ENCODE data around the gene PUSL1. TPM values are rescaled to one million over a fixed set of nuclear protein-coding genes. Genes with fewer than 3 reads are reported as not detected.
A peak's percentile ranks its signal among the peaks of the same experiment; 100 is the strongest.

Gene PUSL1
- total and polyA plus RNA-seq, 2 of the 13 experiments (the other 11 are each of a cell fraction or from before 2014, with no cell fraction given) = 8.3 to 22.2 TPM

DNA sequence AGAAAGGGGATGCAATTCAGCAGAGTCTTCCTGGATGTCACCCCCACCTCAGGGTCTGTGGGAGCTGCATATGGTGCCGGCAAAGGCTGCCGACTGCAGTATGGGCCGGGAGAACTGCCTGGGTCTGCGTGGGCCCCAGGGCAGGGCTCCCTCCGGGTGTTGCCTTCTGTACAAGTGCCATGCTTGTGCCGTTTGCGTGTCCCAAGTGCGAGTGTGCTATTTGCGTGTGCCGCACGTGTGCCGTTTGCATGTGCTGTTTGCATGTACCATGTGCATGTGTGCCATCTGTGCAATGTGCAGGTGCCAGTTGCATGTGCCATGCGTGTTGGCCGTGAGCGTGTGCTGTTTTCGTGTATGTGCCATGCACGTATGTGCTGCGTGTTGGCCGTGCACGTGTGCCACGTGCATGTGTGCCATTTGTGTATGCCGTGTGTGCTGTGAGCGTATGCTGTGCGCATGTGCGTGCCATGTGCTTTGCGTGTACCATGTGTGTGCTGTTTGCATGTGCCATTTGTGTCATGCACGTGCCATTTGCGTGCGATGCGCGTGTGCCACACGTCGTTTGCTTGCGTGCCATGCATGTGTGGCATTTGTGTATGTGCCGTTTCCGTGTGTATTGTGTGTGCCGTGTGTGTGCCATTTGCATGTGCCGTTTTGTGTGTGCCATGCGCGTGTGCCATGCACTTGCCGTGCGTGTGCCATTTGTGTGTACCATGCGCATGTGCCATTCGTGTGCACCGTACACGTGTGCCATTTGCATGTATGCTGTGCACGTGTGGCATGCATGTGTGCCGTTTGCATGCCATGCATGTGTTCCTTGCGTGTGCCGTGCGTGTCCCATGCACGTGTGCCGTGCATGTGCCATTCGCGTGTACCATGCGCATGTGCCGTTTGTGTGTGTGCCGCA, 21.2 kb downstream of the PUSL1 start:
- Histone ChIP-seq H3K27ac (ENCODE audit: extremely low read length, insufficient read depth, low read length) (no peak overlapping the region), H3K4me3 (replicated peaks in 1 of 3; ENCODE audit: insufficient read depth in 1 of 3, low read depth in 2 of 3, low read length in 3 of 3) (no peak overlapping the region), H3K4me1 (ENCODE audit: insufficient read depth, low read length) (peaks cover 36% of the 10 kb centered on the region), H4K20me1 (ENCODE audit: insufficient read depth, low read length) (0 out of 2 replicates have a peak, but pooled peaks cover under 1% of the 10 kb centered on the region), H3K4me2 (ENCODE audit: low read depth, low read length) (peak overlapping the region; percentile 87; the same call in 1 of the 2 replicates), H3K9ac (ENCODE audit: insufficient read depth, low read depth, low read length) (no peak overlapping the region), H2AFZ (ENCODE audit: low read length) (no peak overlapping the region), H3K9me3 (ENCODE audit: low read length) (no peaks in the 10 kb centered on the region), H3K79me2 (ENCODE audit: insufficient read depth, low read length) (peaks cover 15% of the 10 kb centered on the region), H3K36me3 (replicated peaks in 1 of 2; ENCODE audit: control insufficient read depth in 1 of 2, insufficient read depth in 2 of 2, low read length in 2 of 2) (peaks cover 0 to 3% of the 10 kb centered on the region in 2 experiments; a peak in 1 of 5 replicates), H3K27me3 (ENCODE audit: control insufficient read depth in 1 of 2, insufficient read depth in 2 of 2, low read length in 2 of 2) (0 out of 5 replicates have a peak, but pooled peaks cover 0 to 4% of the 10 kb centered on the region in 2 experiments)
- no TSS peak for BruUV-seq (replicated peaks)
- FAIRE-seq = no peak
- WGBS (ENCODE audit: low lambda C conversion rate) = 95% methylated on average over 44 of the region's 58 CpGs
- in situ Hi-C loops (cut with HindIII; ENCODE audit: extremely low pct_ligation_motif_present, low pct_unique_long_range_greater_than_20kb) (no loop called here), intact Hi-C loops (cut with micrococcal nuclease; ENCODE audit: unreplicated experiment) (no loop called here)
- ChIA-PET CTCF (ENCODE audit: low intra/inter-chr PET ratio, low total read pairs) (no interaction called here), POLR2A (interaction anchor here (1.4 kb wide), 2 partner anchors 18 to 25 kb away, joined by 3 to 5 read pairs; no protein-coding TSS in a partner anchor)
- ATAC-seq = no peak
- DNase-seq (ENCODE audit: low spot score) = no peak
- TF ChIP-seq, protein P1, sequence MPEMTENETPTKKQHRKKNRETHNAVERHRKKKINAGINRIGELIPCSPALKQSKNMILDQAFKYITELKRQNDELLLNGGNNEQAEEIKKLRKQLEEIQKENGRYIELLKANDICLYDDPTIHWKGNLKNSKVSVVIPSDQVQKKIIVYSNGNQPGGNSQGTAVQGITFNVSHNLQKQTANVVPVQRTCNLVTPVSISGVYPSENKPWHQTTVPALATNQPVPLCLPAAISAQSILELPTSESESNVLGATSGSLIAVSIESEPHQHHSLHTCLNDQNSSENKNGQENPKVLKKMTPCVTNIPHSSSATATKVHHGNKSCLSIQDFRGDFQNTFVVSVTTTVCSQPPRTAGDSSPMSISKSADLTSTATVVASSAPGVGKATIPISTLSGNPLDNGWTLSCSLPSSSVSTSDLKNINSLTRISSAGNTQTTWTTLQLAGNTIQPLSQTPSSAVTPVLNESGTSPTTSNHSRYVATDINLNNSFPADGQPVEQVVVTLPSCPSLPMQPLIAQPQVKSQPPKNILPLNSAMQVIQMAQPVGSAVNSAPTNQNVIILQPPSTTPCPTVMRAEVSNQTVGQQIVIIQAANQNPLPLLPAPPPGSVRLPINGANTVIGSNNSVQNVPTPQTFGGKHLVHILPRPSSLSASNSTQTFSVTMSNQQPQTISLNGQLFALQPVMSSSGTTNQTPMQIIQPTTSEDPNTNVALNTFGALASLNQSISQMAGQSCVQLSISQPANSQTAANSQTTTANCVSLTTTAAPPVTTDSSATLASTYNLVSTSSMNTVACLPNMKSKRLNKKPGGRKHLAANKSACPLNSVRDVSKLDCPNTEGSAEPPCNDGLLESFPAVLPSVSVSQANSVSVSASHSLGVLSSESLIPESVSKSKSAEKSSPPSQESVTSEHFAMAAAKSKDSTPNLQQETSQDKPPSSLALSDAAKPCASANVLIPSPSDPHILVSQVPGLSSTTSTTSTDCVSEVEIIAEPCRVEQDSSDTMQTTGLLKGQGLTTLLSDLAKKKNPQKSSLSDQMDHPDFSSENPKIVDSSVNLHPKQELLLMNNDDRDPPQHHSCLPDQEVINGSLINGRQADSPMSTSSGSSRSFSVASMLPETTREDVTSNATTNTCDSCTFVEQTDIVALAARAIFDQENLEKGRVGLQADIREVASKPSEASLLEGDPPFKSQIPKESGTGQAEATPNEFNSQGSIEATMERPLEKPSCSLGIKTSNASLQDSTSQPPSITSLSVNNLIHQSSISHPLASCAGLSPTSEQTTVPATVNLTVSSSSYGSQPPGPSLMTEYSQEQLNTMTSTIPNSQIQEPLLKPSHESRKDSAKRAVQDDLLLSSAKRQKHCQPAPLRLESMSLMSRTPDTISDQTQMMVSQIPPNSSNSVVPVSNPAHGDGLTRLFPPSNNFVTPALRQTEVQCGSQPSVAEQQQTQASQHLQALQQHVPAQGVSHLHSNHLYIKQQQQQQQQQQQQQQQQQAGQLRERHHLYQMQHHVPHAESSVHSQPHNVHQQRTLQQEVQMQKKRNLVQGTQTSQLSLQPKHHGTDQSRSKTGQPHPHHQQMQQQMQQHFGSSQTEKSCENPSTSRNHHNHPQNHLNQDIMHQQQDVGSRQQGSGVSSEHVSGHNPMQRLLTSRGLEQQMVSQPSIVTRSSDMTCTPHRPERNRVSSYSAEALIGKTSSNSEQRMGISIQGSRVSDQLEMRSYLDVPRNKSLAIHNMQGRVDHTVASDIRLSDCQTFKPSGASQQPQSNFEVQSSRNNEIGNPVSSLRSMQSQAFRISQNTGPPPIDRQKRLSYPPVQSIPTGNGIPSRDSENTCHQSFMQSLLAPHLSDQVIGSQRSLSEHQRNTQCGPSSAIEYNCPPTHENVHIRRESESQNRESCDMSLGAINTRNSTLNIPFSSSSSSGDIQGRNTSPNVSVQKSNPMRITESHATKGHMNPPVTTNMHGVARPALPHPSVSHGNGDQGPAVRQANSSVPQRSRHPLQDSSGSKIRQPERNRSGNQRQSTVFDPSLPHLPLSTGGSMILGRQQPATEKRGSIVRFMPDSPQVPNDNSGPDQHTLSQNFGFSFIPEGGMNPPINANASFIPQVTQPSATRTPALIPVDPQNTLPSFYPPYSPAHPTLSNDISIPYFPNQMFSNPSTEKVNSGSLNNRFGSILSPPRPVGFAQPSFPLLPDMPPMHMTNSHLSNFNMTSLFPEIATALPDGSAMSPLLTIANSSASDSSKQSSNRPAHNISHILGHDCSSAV (CRISPR knock-in tag; IDR thresholded peaks at IDR 0.05; ENCODE audit: borderline replicate concordance) = no peak
- peak; percentile 35 for TF ChIP-seq KDM2A (CRISPR knock-in tag; IDR thresholded peaks at IDR 0.05; ENCODE audit: borderline replicate concordance, low read depth)
- TF ChIP-seq, protein P2, sequence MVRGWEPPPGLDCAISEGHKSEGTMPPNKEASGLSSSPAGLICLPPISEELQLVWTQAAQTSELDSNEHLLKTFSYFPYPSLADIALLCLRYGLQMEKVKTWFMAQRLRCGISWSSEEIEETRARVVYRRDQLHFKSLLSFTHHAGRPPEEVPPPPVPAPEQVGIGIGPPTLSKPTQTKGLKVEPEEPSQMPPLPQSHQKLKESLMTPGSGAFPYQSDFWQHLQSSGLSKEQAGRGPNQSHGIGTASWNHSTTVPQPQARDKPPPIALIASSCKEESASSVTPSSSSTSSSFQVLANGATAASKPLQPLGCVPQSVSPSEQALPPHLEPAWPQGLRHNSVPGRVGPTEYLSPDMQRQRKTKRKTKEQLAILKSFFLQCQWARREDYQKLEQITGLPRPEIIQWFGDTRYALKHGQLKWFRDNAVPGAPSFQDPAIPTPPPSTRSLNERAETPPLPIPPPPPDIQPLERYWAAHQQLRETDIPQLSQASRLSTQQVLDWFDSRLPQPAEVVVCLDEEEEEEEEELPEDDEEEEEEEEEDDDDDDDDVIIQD (CRISPR knock-in tag; IDR thresholded peaks at IDR 0.05; ENCODE audit: low read depth) = no peak
- TF ChIP-seq, protein P3, sequence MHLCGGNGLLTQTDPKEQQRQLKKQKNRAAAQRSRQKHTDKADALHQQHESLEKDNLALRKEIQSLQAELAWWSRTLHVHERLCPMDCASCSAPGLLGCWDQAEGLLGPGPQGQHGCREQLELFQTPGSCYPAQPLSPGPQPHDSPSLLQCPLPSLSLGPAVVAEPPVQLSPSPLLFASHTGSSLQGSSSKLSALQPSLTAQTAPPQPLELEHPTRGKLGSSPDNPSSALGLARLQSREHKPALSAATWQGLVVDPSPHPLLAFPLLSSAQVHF (CRISPR knock-in tag; IDR thresholded peaks at IDR 0.05) = 0 out of 2 replicates have a peak, but pooled peaks have one; percentile 22
- no peak for TF ChIP-seq YEATS2 (CRISPR knock-in tag; IDR thresholded peaks at IDR 0.05; ENCODE audit: borderline replicate concordance)
- TF ChIP-seq ZNF543 (CRISPR knock-in tag; IDR thresholded peaks at IDR 0.05) = no peak
- TF ChIP-seq, protein P4, sequence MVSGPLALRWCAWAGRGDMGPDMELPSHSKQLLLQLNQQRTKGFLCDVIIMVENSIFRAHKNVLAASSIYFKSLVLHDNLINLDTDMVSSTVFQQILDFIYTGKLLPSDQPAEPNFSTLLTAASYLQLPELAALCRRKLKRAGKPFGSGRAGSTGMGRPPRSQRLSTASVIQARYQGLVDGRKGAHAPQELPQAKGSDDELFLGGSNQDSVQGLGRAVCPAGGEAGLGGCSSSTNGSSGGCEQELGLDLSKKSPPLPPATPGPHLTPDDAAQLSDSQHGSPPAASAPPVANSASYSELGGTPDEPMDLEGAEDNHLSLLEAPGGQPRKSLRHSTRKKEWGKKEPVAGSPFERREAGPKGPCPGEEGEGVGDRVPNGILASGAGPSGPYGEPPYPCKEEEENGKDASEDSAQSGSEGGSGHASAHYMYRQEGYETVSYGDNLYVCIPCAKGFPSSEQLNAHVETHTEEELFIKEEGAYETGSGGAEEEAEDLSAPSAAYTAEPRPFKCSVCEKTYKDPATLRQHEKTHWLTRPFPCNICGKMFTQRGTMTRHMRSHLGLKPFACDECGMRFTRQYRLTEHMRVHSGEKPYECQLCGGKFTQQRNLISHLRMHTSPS (CRISPR knock-in tag; IDR thresholded peaks at IDR 0.05; ENCODE audit: low read depth) = 0 out of 2 replicates have a peak, but pooled peaks have one; percentile 7
- no peak for TF ChIP-seq SMARCE1 (IDR thresholded peaks at IDR 0.05; ENCODE audit: borderline replicate concordance)
- TF ChIP-seq NR2F2 (IDR thresholded peaks at IDR 0.05; ENCODE audit: borderline replicate concordance, low read depth) = no peak
- TF ChIP-seq ZNF615 (CRISPR knock-in tag; IDR thresholded peaks at IDR 0.05; ENCODE audit: borderline replicate concordance) = no peak

All from HepG2 (cell line).